Lower lobe of right lung (tissue), 2 donors: Measurements from ENCODE around the gene ZNF653. TPM values are rescaled to one million over a fixed set of nuclear protein-coding genes. Genes with fewer than 3 reads are reported as not detected.
"Not testable (repeated sequence)": the region's sequence is repeated elsewhere in the genome, so short reads cannot be mapped to it uniquely, and the experiment has no call there.

Experiments
- ATAC-seq, 2 donors: fragments of 200-7000 bp; cut with Tn5 transposase; one replicate each; pipeline ENCODE4 v1.9.1; 2020 to 2022; ENCODE audit warnings: mild to moderate bottlenecking in 2 of 2, moderate library complexity in 2 of 2
- DNase-seq: peaks from one replicate; pipeline ENCODE4 v3.0.0-alpha.2; 2020
- H3K27ac ChIP-seq: fragments of 200-600 bp; one replicate; pipeline ENCODE4 v1.8.0; 2022
- H3K27me3 ChIP-seq: fragments of 200-600 bp; one replicate; pipeline ENCODE4 v1.8.0; 2022; ENCODE audit warnings: low read depth
- H3K36me3 ChIP-seq: fragments of 200-600 bp; one replicate; pipeline ENCODE4 v1.8.0; 2022; ENCODE audit warnings: mild to moderate bottlenecking
- H3K4me1 ChIP-seq: fragments of 200-600 bp; one replicate; pipeline ENCODE4 v1.8.0; 2022
- H3K4me3 ChIP-seq: fragments of 200-600 bp; one replicate; pipeline ENCODE4 v1.8.0; 2022; ENCODE audit warnings: mild to moderate bottlenecking
- H3K9me3 ChIP-seq: fragments of 200-600 bp; one replicate; pipeline ENCODE4 v1.8.0; 2022
- CTCF ChIP-seq: fragments of 200-600 bp; IDR thresholded peaks from one replicate; pipeline ENCODE4 v1.8.0; 2022; ENCODE audit warnings: antibody characterized with exemption, mild to moderate bottlenecking
- intact Hi-C: fragments of 100-400 bp; cut with DNase I; formaldehyde crosslinking; loops from one replicate; pipeline ENCODE4 v1.11.0; 2022
- total RNA-seq: library from RNA; stranded (reverse); fragmentation: NEBNext Ultra II Directional; extraction: Animal tissue kit (Norgen Biotek cat#: 25700); gene quantifications from one replicate; pipeline ENCODE4 v1.2.1, GENCODE V29; 2021
- donor health status: DM: no; HTN: yes; CAD: no; lungs with severe emphysema.

The ZNF653 gene
- total RNA-seq, 1 donor from 2014 or later, result 9.2 TPM

GRCh38 chr19:11458236-11458900 is 47.3 kb downstream of the ZNF653 start:
- no peak for TF ChIP-seq CTCF
- ATAC-seq (no peak), DNase-seq (no peak)
- Histone ChIP-seq H3K4me1 (no peaks in the 10 kb centered on the region), H3K9me3 (no peaks in the 10 kb centered on the region), H3K27ac (no peak overlapping the region), H3K4me3 (no peak overlapping the region), H3K36me3 (no peaks in the 10 kb centered on the region), H3K27me3 (peaks cover 10% of the 10 kb centered on the region)
- intact Hi-C loops, result no loop called here

- DNase-seq, result no peak
- no peaks in the 10 kb centered on the region for H3K9me3 ChIP-seq
- no peak for TF ChIP-seq CTCF
- no peak for ATAC-seq
- H3K4me1 ChIP-seq, result no peaks in the 10 kb centered on the region
- intact Hi-C loops, result no loop called here
- no peak overlapping the region for H3K4me3 ChIP-seq
- peaks cover 10% of the 10 kb centered on the region for H3K27me3 ChIP-seq
- no peaks in the 10 kb centered on the region for H3K36me3 ChIP-seq
- H3K27ac ChIP-seq, result no peak overlapping the region
Observed at GRCh38 chr19:11457831-11458230, 47.8 kb downstream of the ZNF653 start.

- intact Hi-C loops, result no loop called here
- no peak for ATAC-seq
Observed at GRCh38 chr19:11457115-11457514, 48.5 kb downstream of the ZNF653 start.

GRCh38 chr19:11456659-11457058 is 49.0 kb downstream of the ZNF653 start:
- no peaks in the 10 kb centered on the region for H3K4me1 ChIP-seq
- H3K36me3 ChIP-seq, result no peaks in the 10 kb centered on the region
- H3K9me3 ChIP-seq, result no peaks in the 10 kb centered on the region
- no peak overlapping the region for H3K4me3 ChIP-seq
- peaks cover 10% of the 10 kb centered on the region for H3K27me3 ChIP-seq
- intact Hi-C loops, result no loop called here
- DNase-seq, result no peak
- ATAC-seq, result no peak
- TF ChIP-seq CTCF, result no peak
- H3K27ac ChIP-seq, result no peak overlapping the region

More at GRCh38 chr19:11457115-11457514, 48.5 kb downstream of the ZNF653 start:
- no peak overlapping the region for H3K27ac ChIP-seq
- H3K9me3 ChIP-seq, result no peaks in the 10 kb centered on the region
- H3K27me3 ChIP-seq, result peaks cover 10% of the 10 kb centered on the region
- no peak for DNase-seq
- no peaks in the 10 kb centered on the region for H3K4me1 ChIP-seq
- H3K4me3 ChIP-seq, result no peak overlapping the region
- no peak for TF ChIP-seq CTCF
- no peaks in the 10 kb centered on the region for H3K36me3 ChIP-seq

- DNase-seq, H3K27ac ChIP-seq, ATAC-seq, H3K36me3 ChIP-seq, H3K4me3 ChIP-seq, intact Hi-C loops, H3K9me3 ChIP-seq, H3K4me1 ChIP-seq: not testable (repeated sequence)
- H3K27me3 ChIP-seq, result peaks cover 10% of the 10 kb centered on the region
Observed at GRCh38 chr19:11455233-11455554, 50.4 kb downstream of the ZNF653 start.

- Histone ChIP-seq H3K4me3 (no peak overlapping the region), H3K36me3 (peaks cover 23% of the 10 kb centered on the region), H3K4me1 (no peaks in the 10 kb centered on the region), H3K27me3 (peaks cover 7% of the 10 kb centered on the region), H3K9me3 (no peaks in the 10 kb centered on the region), H3K27ac (no peak overlapping the region)
- intact Hi-C loops, result no loop called here
- TF ChIP-seq CTCF, result no peak
- no peak for ATAC-seq
- no peak for DNase-seq
Observed at GRCh38 chr19:11453468-11454341, 51.9 kb downstream of the ZNF653 start.
